SK-N-SH (cell line): ENCODE results near the gene CSKMT. TPM values are rescaled to one million over a fixed set of nuclear protein-coding genes. Genes with fewer than 3 reads are reported as not detected.
A peak's percentile ranks its signal among the peaks of the same experiment; 100 is the strongest.

Experiments
- CTCF ChIA-PET: fragments of 300-600, 350-600 bp; formaldehyde crosslinking; extraction: SDS; loops from one replicate; lab custom pipeline; 2021; lab: Yijun Ruan, JAX
- POLR2A ChIA-PET: fragments of 350-600 bp; sonication (Branson Sonifier 250); formaldehyde crosslinking; extraction: SDS; loops from one replicate; lab custom pipeline; 2020; ENCODE audit warnings: antibody characterized with exemption, inconsistent platforms; lab: Yijun Ruan, JAX
- DNase-seq: peaks from one replicate; pipeline ENCODE4 v3.0.0; 2012
- H2AFZ ChIP-seq: fragments of 200-600 bp; sonication (generic); 2 replicates; pipeline ENCODE4 v1.8.1; 2016; ENCODE audit warnings: antibody characterized with exemption, mild to moderate bottlenecking, low read depth
- H3F3A ChIP-seq: fragments of 200-600 bp; sonication (generic); replicated peaks from 2 replicates; pipeline ENCODE3; 2016; ENCODE audit warnings: antibody characterized with exemption, mild to moderate bottlenecking; ENCODE audit not compliant: insufficient read depth
- H3K27ac ChIP-seq, 2 experiments: fragments of 200-500 bp in 1 of 2; fragments of 200-600 bp in 1 of 2; sonication (Bioruptor generic) in 1 of 2; sonication (generic), shearing (Covaris generic) in 1 of 2; 2 replicates each; pipeline versions ENCODE4 v1.5.1 to v1.6.1; 2014 to 2016; ENCODE audit warnings: low read depth in 2 of 2, inconsistent platforms in 1 of 2, low read length in 1 of 2, mild to moderate bottlenecking in 1 of 2, mixed read lengths in 1 of 2
- H3K27me3 ChIP-seq: fragments of 200-600 bp; sonication (generic), shearing (Covaris generic); 2 replicates; pipeline ENCODE4 v1.6.1; 2016; ENCODE audit warnings: mixed run types; ENCODE audit not compliant: insufficient read depth
- H3K36me3 ChIP-seq, 2 experiments: fragments of 200-500 bp in 1 of 2; fragments of 200-600 bp in 1 of 2; sonication (Bioruptor generic) in 1 of 2; sonication (generic) in 1 of 2; replicated peaks in 1 of 2; 2 replicates each; pipeline versions ENCODE3 to v1.5.1; 2014 to 2016; ENCODE audit warnings: low read length in 1 of 2, mild to moderate bottlenecking in 1 of 2; ENCODE audit not compliant: insufficient read depth in 2 of 2, control insufficient read depth in 1 of 2
- H3K4me1 ChIP-seq, 2 experiments: fragments of 200-500 bp in 1 of 2; fragments of 200-600 bp in 1 of 2; sonication (Bioruptor generic) in 1 of 2; sonication (generic), shearing (Covaris generic) in 1 of 2; 2 replicates each; pipeline versions ENCODE4 v1.5.1 to v1.6.1; 2014 to 2016; ENCODE audit warnings: low read depth in 1 of 2, low read length in 1 of 2, mixed run types in 1 of 2; ENCODE audit not compliant: insufficient read depth in 2 of 2, control insufficient read depth in 1 of 2
- H3K4me2 ChIP-seq: fragments of 200-600 bp; sonication (generic), shearing (Covaris generic); 2 replicates; pipeline ENCODE4 v1.6.1; 2017; ENCODE audit warnings: mixed run types
- H3K4me3 ChIP-seq, 2 experiments: fragments of 200-500 bp in 1 of 2; fragments of 200-600 bp in 1 of 2; sonication (Bioruptor generic) in 1 of 2; sonication (generic), shearing (Covaris generic) in 1 of 2; 2 replicates each; pipeline versions ENCODE4 v1.5.1 to v1.8.1; 2014 to 2016; ENCODE audit warnings: low read depth in 2 of 2, inconsistent platforms in 1 of 2, low read length in 1 of 2, mild to moderate bottlenecking in 1 of 2, mixed read lengths in 1 of 2, moderate library complexity in 1 of 2
- H3K79me2 ChIP-seq: fragments of 200-600 bp; sonication (generic); 2 replicates; pipeline ENCODE4 v1.8.1; 2017; ENCODE audit warnings: mild to moderate bottlenecking; ENCODE audit not compliant: insufficient read depth
- H3K9ac ChIP-seq: fragments of 200-600 bp; sonication (generic); 2 replicates; pipeline ENCODE4 v1.6.1; 2017; ENCODE audit warnings: mixed run types
- H3K9me2 ChIP-seq: fragments of 200-600 bp; sonication (generic); 2 replicates; pipeline ENCODE4 v1.6.1; 2017; ENCODE audit warnings: mixed run types
- H3K9me3 ChIP-seq: fragments of 200-600 bp; sonication (generic); 2 replicates; pipeline ENCODE4 v1.6.1; 2017; ENCODE audit warnings: mixed run types, mild to moderate bottlenecking, moderate library complexity
- H4K20me1 ChIP-seq: fragments of 200-600 bp; sonication (generic); 2 replicates; pipeline ENCODE4 v1.6.1; 2017; ENCODE audit warnings: mild to moderate bottlenecking, mixed run types; ENCODE audit not compliant: insufficient read depth
- EZH2phosphoT487 ChIP-seq: fragments of 200-600 bp; sonication (generic); IDR thresholded peaks from 2 replicates; pipeline ENCODE4 v1.6.1; 2017; ENCODE audit warnings: low read depth, mixed run types, mild to moderate bottlenecking, antibody characterized with exemption, moderate library complexity, borderline replicate concordance
- FOSL2 ChIP-seq: IDR thresholded peaks from 2 replicates; pipeline ENCODE4 v1.4.0; 2012; ENCODE audit warnings: low read depth, mild to moderate bottlenecking, moderate library complexity, borderline replicate concordance
- GATA2 ChIP-seq: sonication (generic); formaldehyde crosslinking; IDR thresholded peaks from 2 replicates; pipeline ENCODE4 v1.5.0; 2020; ENCODE audit warnings: mild to moderate bottlenecking, missing genetic modification reagents
- JUND ChIP-seq: IDR thresholded peaks from 2 replicates; pipeline ENCODE4 v1.4.0; 2012
- MEF2A ChIP-seq: IDR thresholded peaks from 2 replicates; pipeline ENCODE4 v1.4.0; 2012; ENCODE audit warnings: low read depth, borderline replicate concordance
- POLR2AphosphoS5 ChIP-seq: IDR thresholded peaks from 2 replicates; pipeline ENCODE4 v1.6.1; 2012; ENCODE audit warnings: low read depth, low read length
- RXRA ChIP-seq: IDR thresholded peaks from 2 replicates; pipeline ENCODE4 v1.4.0; 2012; ENCODE audit warnings: low read depth, mild to moderate bottlenecking, borderline replicate concordance
- TAF1 ChIP-seq: IDR thresholded peaks from 2 replicates; pipeline ENCODE4 v1.6.1; 2012; ENCODE audit warnings: low read depth, mild to moderate bottlenecking, low read length, moderate library complexity, borderline replicate concordance
- ZBTB33 ChIP-seq: IDR thresholded peaks from 2 replicates; pipeline ENCODE4 v1.4.0; 2012; ENCODE audit warnings: low read depth, borderline replicate concordance
- WGBS: methylation state at CpG from one replicate; pipeline ENCODE4 v1.1.6; 2017; ENCODE audit warnings: low lambda C conversion rate; 5-methylcytosine and 5-hydroxymethylcytosine counted together
- polyA plus RNA-seq, 3 experiments: library from polyadenylated mRNA; depleted of rRNA; stranded (reverse); fragments of >200 nt; gene quantifications; 2 replicates each; pipeline ENCODE4 v1.2.3, GENCODE V29; 2012
- TF ChIP-seq, protein P1 (sequence below): IDR thresholded peaks from 2 replicates; pipeline ENCODE4; 2012
- TF ChIP-seq, protein P2 (sequence below): fragments of 150-350 bp; IDR thresholded peaks from 2 replicates; pipeline ENCODE4 v1.6.1; 2017; ENCODE audit warnings: antibody characterized with exemption, low read length, low read depth, borderline replicate concordance

Gene CSKMT
- polyA plus RNA-seq, 1 of the 3 experiments (the other 2 are of a cell fraction) = 11.1 TPM

DNA sequence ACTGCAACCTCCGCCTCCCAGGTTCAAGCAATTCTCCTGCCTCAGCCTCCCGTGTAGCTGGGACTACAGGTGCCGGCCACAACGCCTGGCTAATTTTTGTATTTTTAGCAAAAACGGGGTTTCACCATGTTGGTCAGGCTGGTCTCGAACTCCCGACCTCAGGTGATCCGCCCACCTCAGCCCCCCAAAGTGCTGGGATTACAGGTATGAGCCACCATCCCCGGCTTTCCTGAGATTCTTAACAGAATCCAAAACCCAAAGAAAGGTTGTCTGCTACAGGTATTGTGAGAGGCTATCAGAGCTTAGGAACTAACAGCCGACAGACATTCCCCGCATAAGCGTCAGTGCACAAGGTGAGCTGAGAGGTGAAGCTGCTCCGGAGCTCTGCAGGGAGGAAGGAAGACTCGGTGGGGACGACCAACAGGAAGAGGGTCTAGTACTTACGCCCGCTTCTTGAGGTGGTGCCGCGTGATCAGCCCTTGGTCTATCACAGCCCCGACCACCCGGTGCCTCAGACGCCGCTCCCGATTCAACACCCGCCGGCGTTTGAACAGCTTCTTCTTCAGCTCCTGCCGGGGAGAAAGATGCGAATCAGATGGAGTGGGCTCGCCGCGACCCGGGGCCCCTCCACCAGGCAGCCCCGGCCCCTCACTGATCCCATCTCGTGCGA, 572 bp upstream of the CSKMT start:
- Histone ChIP-seq H3K4me2 (peak overlapping the region; percentile 96), H3F3A (peaks cover 28% of the 10 kb centered on the region), H3K9me3 (no peaks in the 10 kb centered on the region), H3K36me3 (peaks cover 20 to 44% of the 10 kb centered on the region in 2 experiments), H3K4me1 (peaks cover 10 to 15% of the 10 kb centered on the region in 2 experiments; a peak in 3 of 4 replicates), H3K9me2 (no peaks in the 10 kb centered on the region), H3K9ac (peak overlapping the region; percentile 92), H3K79me2 (peaks cover 60% of the 10 kb centered on the region), H4K20me1 (no peaks in the 10 kb centered on the region), H3K27ac (peak overlapping the region; percentile 91 to 92), H2AFZ (peak overlapping the region; percentile 66; the same call in 1 of the 2 replicates), H3K27me3 (no peaks in the 10 kb centered on the region), H3K4me3 (peak overlapping the region; percentile 78 to 95)
- DNase-seq = peak; percentile 73
- ChIA-PET CTCF (interaction anchor here (0.9 to 1.7 kb wide), 10 partner anchors 12 to 270 kb away, joined by 3 to 7 read pairs (median 4); partner anchors contain the start of genes EML3, GANAB, INTS5 and SLC3A2), POLR2A (interaction anchor here (0.5 to 3.7 kb wide), 37 partner anchors 8 to 269 kb away, joined by 3 to 52 read pairs (median 9); partner anchors contain the start of genes B3GAT3, BSCL2, EEF1G and EML3)
- TF ChIP-seq RXRA = no peak
- no peak for TF ChIP-seq GATA2 (CRISPR knock-in tag)
- TF ChIP-seq, protein P1, sequence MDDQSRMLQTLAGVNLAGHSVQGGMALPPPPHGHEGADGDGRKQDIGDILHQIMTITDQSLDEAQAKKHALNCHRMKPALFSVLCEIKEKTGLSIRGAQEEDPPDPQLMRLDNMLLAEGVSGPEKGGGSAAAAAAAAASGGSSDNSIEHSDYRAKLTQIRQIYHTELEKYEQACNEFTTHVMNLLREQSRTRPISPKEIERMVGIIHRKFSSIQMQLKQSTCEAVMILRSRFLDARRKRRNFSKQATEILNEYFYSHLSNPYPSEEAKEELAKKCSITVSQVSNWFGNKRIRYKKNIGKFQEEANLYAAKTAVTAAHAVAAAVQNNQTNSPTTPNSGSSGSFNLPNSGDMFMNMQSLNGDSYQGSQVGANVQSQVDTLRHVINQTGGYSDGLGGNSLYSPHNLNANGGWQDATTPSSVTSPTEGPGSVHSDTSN = no peak
- no peak for TF ChIP-seq TAF1
- no peak for TF ChIP-seq JUND
- TF ChIP-seq MEF2A = no peak
- 1% methylated on average over 27 of the region's 36 CpGs for WGBS

DNA sequence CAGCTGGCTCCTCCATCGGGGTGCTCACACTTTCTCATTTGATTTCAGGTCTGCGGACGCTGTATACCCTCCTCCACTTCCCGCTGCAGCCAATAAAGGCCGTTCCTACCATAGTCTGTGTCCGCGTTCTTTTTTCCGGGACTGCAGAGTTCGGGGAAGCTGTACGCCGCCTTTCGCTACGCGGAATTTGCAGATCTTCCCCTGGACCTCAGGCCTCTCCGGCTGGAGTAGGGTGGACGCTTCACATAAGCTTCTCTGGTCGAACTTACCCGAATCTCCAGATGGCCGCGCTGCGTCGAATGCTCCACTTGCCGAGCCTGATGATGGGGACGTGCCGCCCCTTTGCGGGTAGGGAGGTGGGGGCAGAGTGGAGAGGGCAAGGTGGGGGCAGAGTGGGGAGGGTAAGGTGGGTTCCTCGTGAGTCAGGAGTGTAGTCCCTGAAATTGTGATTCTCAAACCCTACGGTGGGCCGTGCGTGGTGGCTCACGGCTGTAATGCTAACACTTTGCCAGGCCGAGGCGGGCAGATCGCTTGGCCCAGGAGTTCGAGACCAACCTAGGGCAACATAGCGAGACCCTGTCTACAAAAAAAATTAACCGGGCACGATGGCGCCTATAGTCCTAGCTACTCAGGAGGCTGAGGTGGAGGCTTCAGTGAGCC, 617 bp downstream of the CSKMT start:
- H3K36me3 ChIP-seq = peaks cover 20 to 36% of the 10 kb centered on the region in 2 experiments
- POLR2A ChIA-PET = interaction anchor here (0.7 to 3.7 kb wide), 32 partner anchors 8 to 270 kb away, joined by 3 to 52 read pairs (median 11); partner anchors contain the start of genes B3GAT3, BSCL2, EEF1G and EML3

More for the DNA sequence above, 617 bp downstream of the CSKMT start:
- 1% methylated on average over 38 of the region's 39 CpGs for WGBS
- peaks cover 16 to 21% of the 10 kb centered on the region in 2 experiments; a peak in 3 of 4 replicates for H3K4me1 ChIP-seq
- no peaks in the 10 kb centered on the region for H4K20me1 ChIP-seq
- CTCF ChIA-PET = interaction anchor here (0.8 to 1.7 kb wide), 11 partner anchors 13 to 215 kb away, joined by 3 to 7 read pairs (median 4); partner anchors contain the start of genes EML3, GANAB, INTS5 and SLC3A2
- no peaks in the 10 kb centered on the region for H3K9me2 ChIP-seq
- peak overlapping the region; percentile 96 for H3K4me2 ChIP-seq
- H3K27ac ChIP-seq = peak overlapping the region; percentile 91 to 92
- H2AFZ ChIP-seq = no peak overlapping the region
- H3K9me3 ChIP-seq = no peaks in the 10 kb centered on the region
- H3K79me2 ChIP-seq = peaks cover 65% of the 10 kb centered on the region
- DNase-seq = peak; percentile 62
- H3K27me3 ChIP-seq = no peaks in the 10 kb centered on the region
- peak overlapping the region; percentile 78 to 95 for H3K4me3 ChIP-seq
- peaks cover 34% of the 10 kb centered on the region for H3F3A ChIP-seq
- TF ChIP-seq POLR2AphosphoS5 (peak; percentile 34; the same call in 1 of the 2 replicates), RXRA (no peak), EZH2phosphoT487 (no peak), ZBTB33 (no peak), MEF2A (no peak), FOSL2 (no peak)
- TF ChIP-seq, protein P1 = no peak; the same call in 1 of the 2 replicates
- TF ChIP-seq, protein P2, sequence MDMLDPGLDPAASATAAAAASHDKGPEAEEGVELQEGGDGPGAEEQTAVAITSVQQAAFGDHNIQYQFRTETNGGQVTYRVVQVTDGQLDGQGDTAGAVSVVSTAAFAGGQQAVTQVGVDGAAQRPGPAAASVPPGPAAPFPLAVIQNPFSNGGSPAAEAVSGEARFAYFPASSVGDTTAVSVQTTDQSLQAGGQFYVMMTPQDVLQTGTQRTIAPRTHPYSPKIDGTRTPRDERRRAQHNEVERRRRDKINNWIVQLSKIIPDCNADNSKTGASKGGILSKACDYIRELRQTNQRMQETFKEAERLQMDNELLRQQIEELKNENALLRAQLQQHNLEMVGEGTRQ = no peak
- H3K9ac ChIP-seq = peak overlapping the region; percentile 92
